CD14-positive monocyte (primary cell): Measurements from ENCODE around the gene CDK15. TPM values are rescaled to one million over a fixed set of nuclear protein-coding genes. Genes with fewer than 3 reads are reported as not detected.
A peak's percentile ranks its signal among the peaks of the same experiment; 100 is the strongest.

Experiments
- DNase-seq, 3 donors: peaks; one replicate each; pipeline ENCODE4 v3.0.0-alpha.2; 2011 to 2022
- H2AFZ ChIP-seq: 2 replicates; pipeline ENCODE4 v1.6.0; 2012; ENCODE audit warnings: mild to moderate bottlenecking, low read depth, low read length, inconsistent platforms; ENCODE audit not compliant: insufficient read depth, poor library complexity, severe bottlenecking
- H3K27ac ChIP-seq, 2 donors: 1 replicate in 1 of 2; 2 replicates in 1 of 2; pipeline ENCODE4 v1.5.1; 2012 to 2013; ENCODE audit warnings: low read length in 2 of 2, control low read depth in 1 of 2, inconsistent platforms in 1 of 2, low read depth in 1 of 2, mild to moderate bottlenecking in 1 of 2
- H3K27me3 ChIP-seq, 2 donors: one replicate each; pipeline versions ENCODE4 v1.6.0 to v1.6.1; 2011 to 2013; ENCODE audit warnings: low read length in 2 of 2; ENCODE audit not compliant: control insufficient read depth in 2 of 2, insufficient read depth in 2 of 2
- H3K36me3 ChIP-seq, 2 donors: replicated peaks in 1 of 2; 1 replicate in 1 of 2; 2 replicates in 1 of 2; pipeline versions ENCODE4 v1.5.1 to v1.6.1; 2012 to 2013; ENCODE audit warnings: low read length in 2 of 2, control low read depth in 1 of 2, inconsistent platforms in 1 of 2, mild to moderate bottlenecking in 1 of 2; ENCODE audit not compliant: insufficient read depth in 2 of 2, control insufficient read depth in 1 of 2
- H3K4me1 ChIP-seq, 2 donors: 1 replicate in 1 of 2; 2 replicates in 1 of 2; pipeline versions ENCODE4 v1.5.1 to v1.6.1; 2012 to 2013; ENCODE audit warnings: low read length in 2 of 2, control low read depth in 1 of 2, inconsistent platforms in 1 of 2, mild to moderate bottlenecking in 1 of 2, moderate library complexity in 1 of 2; ENCODE audit not compliant: insufficient read depth in 2 of 2, control insufficient read depth in 1 of 2
- H3K4me2 ChIP-seq: replicated peaks from 2 replicates; pipeline ENCODE3; 2012; ENCODE audit warnings: low read length, moderate library complexity, mild to moderate bottlenecking; ENCODE audit not compliant: poor library complexity, severe bottlenecking; ENCODE audit errors: extremely low read depth
- H3K4me3 ChIP-seq, 3 experiments: fragments of 200-600 bp in 1 of 3; sonication (generic) in 1 of 3; replicated peaks in 1 of 3; 1 replicate in 2 of 3; 2 replicates in 1 of 3; pipeline ENCODE4 v1.5.1; 2011 to 2013; ENCODE audit warnings: low read length in 3 of 3, mild to moderate bottlenecking in 3 of 3, control low read depth in 2 of 3, low read depth in 2 of 3, inconsistent platforms in 1 of 3, moderate library complexity in 1 of 3
- H3K79me2 ChIP-seq: 2 replicates; pipeline ENCODE4 v1.6.0; 2012; ENCODE audit warnings: mild to moderate bottlenecking, control low read depth, inconsistent platforms, low read length, moderate library complexity; ENCODE audit not compliant: insufficient read depth
- H3K9ac ChIP-seq: 2 replicates; pipeline ENCODE4 v1.6.0; 2017; ENCODE audit warnings: low read length, mild to moderate bottlenecking; ENCODE audit not compliant: insufficient read depth, poor library complexity, severe bottlenecking
- H3K9me3 ChIP-seq, 2 donors: replicated peaks in 1 of 2; 1 replicate in 1 of 2; 2 replicates in 1 of 2; pipeline versions ENCODE4 v1.5.1 to v1.6.1; 2012 to 2013; ENCODE audit warnings: low read length in 2 of 2, control low read depth in 1 of 2; ENCODE audit not compliant: control insufficient read depth in 1 of 2, insufficient read depth in 1 of 2
- H4K20me1 ChIP-seq: 2 replicates; pipeline ENCODE4 v1.6.0; 2012; ENCODE audit warnings: mild to moderate bottlenecking, low read length, control low read depth, moderate library complexity; ENCODE audit not compliant: insufficient read depth
- H3K27ac Mint-ChIP-seq, 7 donors: one replicate each; pipeline ENCODE4 v1.8.0; 2020; ENCODE audit warnings: mild to moderate bottlenecking in 7 of 7, mixed read lengths in 7 of 7, moderate library complexity in 6 of 7, inconsistent platforms in 2 of 7
- H3K27me3 Mint-ChIP-seq, 3 donors: one replicate each; pipeline ENCODE4 v1.8.0; 2021 to 2022; ENCODE audit warnings: low read depth in 3 of 3, mild to moderate bottlenecking in 3 of 3, mixed read lengths in 3 of 3, moderate library complexity in 3 of 3, inconsistent platforms in 1 of 3
- H3K36me3 Mint-ChIP-seq, 2 donors: one replicate each; pipeline ENCODE4 v1.8.0; 2020; ENCODE audit warnings: mixed read lengths in 2 of 2, inconsistent platforms in 1 of 2, mild to moderate bottlenecking in 1 of 2
- H3K4me1 Mint-ChIP-seq: one replicate; pipeline ENCODE4 v1.8.0; 2020; ENCODE audit warnings: mild to moderate bottlenecking, mixed read lengths
- H3K4me3 Mint-ChIP-seq, 2 donors: one replicate each; pipeline ENCODE4 v1.8.0; 2020; ENCODE audit warnings: mild to moderate bottlenecking in 2 of 2, mixed read lengths in 2 of 2, moderate library complexity in 1 of 2
- H3K9me3 Mint-ChIP-seq, 7 donors: one replicate each; pipeline ENCODE4 v1.8.0; 2020 to 2022; ENCODE audit warnings: mixed read lengths in 7 of 7, mild to moderate bottlenecking in 6 of 7, moderate library complexity in 6 of 7, inconsistent platforms in 2 of 7
- WGBS: methylation state at CpG from one replicate; pipeline ENCODE4 v1.1.5; 2013; ENCODE audit warnings: missing lambda C conversion rate; ENCODE audit not compliant: insufficient coverage; 5-methylcytosine and 5-hydroxymethylcytosine counted together
- intact Hi-C, 2 donors: fragments of 100-400 bp; cut with micrococcal nuclease; formaldehyde crosslinking; loops; one replicate each; pipeline versions ENCODE4 v1.15.0 to v1.15.1; 2023
- polyA plus RNA-seq, 3 donors: library from polyadenylated mRNA; depleted of rRNA in 1 of 3; unstranded in 2 of 3; stranded (reverse) in 1 of 3; fragments of 300-500 nt in 2 of 3; fragments of >200 nt in 1 of 3; fragmentation: Illumina TruSeq in 2 of 3; gene quantifications; 1 replicate in 2 of 3; 2 replicates in 1 of 3; pipeline ENCODE4 v1.2.3, GENCODE V29; 2012 to 2021
- TF ChIP-seq, protein P1 (sequence below): fragments of 200-600 bp; IDR thresholded peaks from one replicate; pipeline ENCODE4 v1.8.0; 2022; ENCODE audit warnings: antibody characterized with exemption, mild to moderate bottlenecking

Gene CDK15
- polyA plus RNA-seq, 3 donors = not detected

DNA sequence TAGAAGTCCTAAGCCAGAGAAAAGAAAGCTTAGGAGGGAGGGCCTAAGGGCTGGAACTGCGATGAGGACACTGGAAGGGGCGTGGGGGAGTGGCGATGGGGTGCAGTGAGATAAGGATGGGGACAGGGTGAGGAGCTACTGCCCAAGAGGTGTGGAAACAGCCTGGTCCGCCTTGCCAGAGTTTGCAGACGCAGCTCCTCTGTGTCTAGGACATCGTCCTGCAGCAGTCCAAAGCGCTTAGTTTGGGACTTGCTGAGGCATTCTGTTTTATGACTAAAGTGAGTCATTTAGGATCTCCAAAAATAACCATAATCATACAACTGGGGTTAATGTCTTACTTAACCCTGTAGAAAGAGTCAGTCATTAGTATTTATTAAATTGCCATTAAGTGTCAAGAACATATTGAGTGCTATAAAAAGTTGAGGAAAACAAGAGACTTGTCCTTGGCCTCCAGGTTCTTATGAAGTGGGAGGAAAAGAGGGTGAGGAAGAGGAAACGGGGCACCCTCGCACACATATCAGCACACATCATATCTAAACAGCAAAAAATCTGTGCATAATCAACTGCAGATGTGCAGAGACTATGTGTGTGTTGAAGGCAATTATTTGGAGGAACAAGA is 74.8 kb downstream of the CDK15 start:
- no peaks in the 10 kb centered on the region for H3K9me3 ChIP-seq
- no peak overlapping the region for H3K4me2 ChIP-seq
- H3K27ac ChIP-seq = no peak overlapping the region
- H4K20me1 ChIP-seq = no peaks in the 10 kb centered on the region
- H3K27me3 ChIP-seq = peaks cover 8 to 22% of the 10 kb centered on the region in 2 donors
- H2AFZ ChIP-seq = no peak overlapping the region
- no peaks in the 10 kb centered on the region for H3K36me3 Mint-ChIP-seq
- H3K4me1 ChIP-seq = peaks cover 0 to 12% of the 10 kb centered on the region in 2 donors
- peaks cover 21% of the 10 kb centered on the region for H3K4me1 Mint-ChIP-seq
- H3K4me3 ChIP-seq = no peak overlapping the region
- peaks cover 25 to 51% (median 32%) of the 10 kb centered on the region in 3 donors for H3K27me3 Mint-ChIP-seq
- no peaks in the 10 kb centered on the region for H3K79me2 ChIP-seq
- peak overlapping the region in 1 of 2 donors; percentile 17 for H3K4me3 Mint-ChIP-seq
- TF ChIP-seq, protein P1, sequence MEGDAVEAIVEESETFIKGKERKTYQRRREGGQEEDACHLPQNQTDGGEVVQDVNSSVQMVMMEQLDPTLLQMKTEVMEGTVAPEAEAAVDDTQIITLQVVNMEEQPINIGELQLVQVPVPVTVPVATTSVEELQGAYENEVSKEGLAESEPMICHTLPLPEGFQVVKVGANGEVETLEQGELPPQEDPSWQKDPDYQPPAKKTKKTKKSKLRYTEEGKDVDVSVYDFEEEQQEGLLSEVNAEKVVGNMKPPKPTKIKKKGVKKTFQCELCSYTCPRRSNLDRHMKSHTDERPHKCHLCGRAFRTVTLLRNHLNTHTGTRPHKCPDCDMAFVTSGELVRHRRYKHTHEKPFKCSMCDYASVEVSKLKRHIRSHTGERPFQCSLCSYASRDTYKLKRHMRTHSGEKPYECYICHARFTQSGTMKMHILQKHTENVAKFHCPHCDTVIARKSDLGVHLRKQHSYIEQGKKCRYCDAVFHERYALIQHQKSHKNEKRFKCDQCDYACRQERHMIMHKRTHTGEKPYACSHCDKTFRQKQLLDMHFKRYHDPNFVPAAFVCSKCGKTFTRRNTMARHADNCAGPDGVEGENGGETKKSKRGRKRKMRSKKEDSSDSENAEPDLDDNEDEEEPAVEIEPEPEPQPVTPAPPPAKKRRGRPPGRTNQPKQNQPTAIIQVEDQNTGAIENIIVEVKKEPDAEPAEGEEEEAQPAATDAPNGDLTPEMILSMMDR = no peak
- 42% methylated on average over 4 of the region's 9 CpGs for WGBS
- H3K27ac Mint-ChIP-seq = no peak overlapping the region
- no peak for DNase-seq
- intact Hi-C loops = no loop called here
- no peaks in the 10 kb centered on the region for H3K9me3 Mint-ChIP-seq
- no peaks in the 10 kb centered on the region for H3K36me3 ChIP-seq
- H3K9ac ChIP-seq = no peak overlapping the region

DNA sequence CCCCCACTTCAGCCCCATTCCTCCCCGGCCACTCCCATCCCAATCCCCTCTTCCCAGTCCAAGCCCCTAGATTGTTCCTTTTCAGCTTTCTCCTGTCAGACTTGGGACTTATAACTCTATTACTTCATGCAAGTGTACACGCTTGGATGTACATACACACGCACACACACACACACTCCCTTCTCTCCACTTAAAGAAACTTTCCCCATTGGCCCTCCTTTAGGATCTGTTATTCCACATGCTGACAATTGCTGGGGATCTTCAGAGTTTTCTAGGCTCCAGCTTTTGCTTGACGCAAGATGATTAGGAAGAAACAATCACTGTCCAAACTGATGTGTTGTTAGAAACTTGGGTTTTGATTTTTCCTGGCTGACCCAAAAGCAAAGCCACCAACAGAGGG is 75.4 kb downstream of the CDK15 start:
- H3K27ac Mint-ChIP-seq = no peak overlapping the region
- H3K4me3 Mint-ChIP-seq = peak overlapping the region in 1 of 2 donors; percentile 17
- H3K4me2 ChIP-seq = no peak overlapping the region
- H3K4me1 Mint-ChIP-seq = peaks cover 21% of the 10 kb centered on the region
- H3K36me3 ChIP-seq = no peaks in the 10 kb centered on the region
- H3K4me1 ChIP-seq = peaks cover 0 to 12% of the 10 kb centered on the region in 2 donors
- peaks cover 8 to 22% of the 10 kb centered on the region in 2 donors for H3K27me3 ChIP-seq
- peaks cover 25 to 52% (median 36%) of the 10 kb centered on the region in 3 donors for H3K27me3 Mint-ChIP-seq
- no peaks in the 10 kb centered on the region for H3K36me3 Mint-ChIP-seq
- no peak overlapping the region for H3K4me3 ChIP-seq
- no peaks in the 10 kb centered on the region for H4K20me1 ChIP-seq
- H3K79me2 ChIP-seq = no peaks in the 10 kb centered on the region
- 95% methylated on average over 3 of the region's 4 CpGs for WGBS
- no peak overlapping the region for H3K27ac ChIP-seq
- no peaks in the 10 kb centered on the region for H3K9me3 Mint-ChIP-seq
- H2AFZ ChIP-seq = no peak overlapping the region
- no peaks in the 10 kb centered on the region for H3K9me3 ChIP-seq
- TF ChIP-seq, protein P1 = no peak
- intact Hi-C loops = no loop called here
- no peak overlapping the region for H3K9ac ChIP-seq
- DNase-seq = no peak
